Tongue (tissue), 1 donor: ENCODE results near the gene SLC22A8. TPM values are rescaled to one million over a fixed set of nuclear protein-coding genes. Genes with fewer than 3 reads are reported as not detected.

Experiments
- total RNA-seq: library from RNA; depleted of rRNA; stranded (reverse); fragments of >200 nt; gene quantifications from one replicate; pipeline ENCODE4 v1.2.3, GENCODE V29; 2014

Gene SLC22A8
- total RNA-seq, 1 donor from 2014 or later, result not detected

Other genes with a start within 250 kb of the SLC22A8 start
- 17.7 TPM for gene TAF6L, start 244.4 kb downstream of the SLC22A8 start, total RNA-seq
- 19.5 TPM for gene TMEM179B, start 228.4 kb downstream of the SLC22A8 start, total RNA-seq
- gene TMEM223, start 223.8 kb downstream of the SLC22A8 start, total RNA-seq, result 24.7 TPM
- gene NXF1, start 210.4 kb downstream of the SLC22A8 start, total RNA-seq, result 45.2 TPM
- 37.1 TPM for gene STX5, start 183.8 kb downstream of the SLC22A8 start, total RNA-seq
- gene TEX54, start 183.0 kb downstream of the SLC22A8 start, total RNA-seq, result not detected
- gene WDR74, start 176.3 kb downstream of the SLC22A8 start, total RNA-seq, result 36.8 TPM
- gene SLC3A2, start 134.9 kb downstream of the SLC22A8 start, total RNA-seq, result 87.0 TPM
- 0.10 TPM for gene CHRM1, start 94.5 kb downstream of the SLC22A8 start, total RNA-seq
- gene SLC22A6, start 30.9 kb downstream of the SLC22A8 start, total RNA-seq, result not detected
- gene SLC22A24, start 128.4 kb upstream of the SLC22A8 start, total RNA-seq, result not detected
- not detected for gene SLC22A25, start 227.8 kb upstream of the SLC22A8 start, total RNA-seq